Suprapubic skin (tissue), 4 donors: ENCODE data around the gene FDX1. TPM values are rescaled to one million over a fixed set of nuclear protein-coding genes. Genes with fewer than 3 reads are reported as not detected.

Experiments used
- DNase-seq, 2 donors: peaks; one replicate each; pipeline ENCODE4 v3.0.0-alpha.2; 2019; ENCODE audit warnings: low spot score in 2 of 2
- H3K27ac ChIP-seq: fragments of 200-600 bp; sonication (generic); one replicate; pipeline ENCODE4 v1.5.1; 2019
- H3K27me3 ChIP-seq: fragments of 200-600 bp; sonication (generic); one replicate; pipeline ENCODE4 v1.5.1; 2019
- H3K36me3 ChIP-seq: fragments of 200-600 bp; sonication (generic); one replicate; pipeline ENCODE4 v1.5.1; 2019
- H3K4me1 ChIP-seq: fragments of 200-600 bp; sonication (generic); one replicate; pipeline ENCODE4 v1.5.1; 2019
- H3K4me3 ChIP-seq: fragments of 200-600 bp; sonication (generic); one replicate; pipeline ENCODE4 v1.5.1; 2019; ENCODE audit warnings: mild to moderate bottlenecking
- H3K9me3 ChIP-seq: fragments of 200-600 bp; sonication (generic); one replicate; pipeline ENCODE4 v1.5.1; 2019
- EP300 ChIP-seq: sonication (generic); formaldehyde crosslinking; IDR thresholded peaks from one replicate; pipeline ENCODE4 v1.6.1; 2017; ENCODE audit warnings: antibody characterized with exemption
- POLR2A ChIP-seq, 2 donors: fragments of 450-650 bp; IDR thresholded peaks; one replicate each; pipeline ENCODE4 v1.6.1; 2017; ENCODE audit warnings: antibody characterized with exemption in 2 of 2, mild to moderate bottlenecking in 2 of 2, moderate library complexity in 2 of 2
- POLR2AphosphoS5 ChIP-seq, 3 donors: sonication (generic); formaldehyde crosslinking; IDR thresholded peaks; one replicate each; pipeline ENCODE4 v1.6.1; 2017; ENCODE audit warnings: antibody characterized with exemption in 3 of 3
- WGBS: methylation state at CpG from one replicate; pipeline ENCODE4 v1.1.5; 2018; 5-methylcytosine and 5-hydroxymethylcytosine counted together
- total RNA-seq, 4 donors: library from RNA; depleted of rRNA; stranded (reverse); fragments of >200 nt; gene quantifications; one replicate each; pipeline ENCODE4 v1.1.0, GENCODE V29; 2016
- TF ChIP-seq, protein P1 (sequence below), 2 donors: fragments of 200-600 bp in 1 of 2; fragments of 450-650 bp in 1 of 2; sonication (generic) in 1 of 2; IDR thresholded peaks; one replicate each; pipeline ENCODE4 v1.5.1; 2016 to 2019; ENCODE audit warnings: antibody characterized with exemption in 2 of 2, mild to moderate bottlenecking in 1 of 2, moderate library complexity in 1 of 2

The FDX1 gene
- total RNA-seq, 4 donors from 2014 or later, result 6.0 to 14.6 (median 8.7) TPM

DNA sequence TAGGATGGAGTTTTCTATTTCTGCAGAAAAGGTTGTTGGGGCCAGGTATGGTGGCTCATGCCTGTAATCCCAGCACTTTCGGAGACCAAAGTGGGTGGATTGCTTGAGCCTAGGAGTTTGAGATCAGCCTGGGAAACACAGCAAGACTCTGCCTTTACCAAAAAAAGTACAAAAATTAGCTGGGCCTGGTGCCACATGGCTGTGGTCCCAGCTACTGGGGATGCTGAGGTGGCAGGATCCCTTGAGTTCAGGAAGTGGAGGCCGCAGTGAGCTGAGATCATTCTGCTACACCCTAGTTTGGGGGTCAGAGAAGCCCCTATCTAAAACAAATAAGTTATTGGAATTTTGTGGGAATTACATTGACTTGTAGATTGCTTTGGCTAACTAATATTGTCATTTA is 71.7 kb downstream of the FDX1 start:
- no peaks in the 10 kb centered on the region for H3K36me3 ChIP-seq
- DNase-seq, result no peak
- no peaks in the 10 kb centered on the region for H3K9me3 ChIP-seq
- no peaks in the 10 kb centered on the region for H3K27me3 ChIP-seq
- TF ChIP-seq EP300, result no peak
- TF ChIP-seq, protein P1, sequence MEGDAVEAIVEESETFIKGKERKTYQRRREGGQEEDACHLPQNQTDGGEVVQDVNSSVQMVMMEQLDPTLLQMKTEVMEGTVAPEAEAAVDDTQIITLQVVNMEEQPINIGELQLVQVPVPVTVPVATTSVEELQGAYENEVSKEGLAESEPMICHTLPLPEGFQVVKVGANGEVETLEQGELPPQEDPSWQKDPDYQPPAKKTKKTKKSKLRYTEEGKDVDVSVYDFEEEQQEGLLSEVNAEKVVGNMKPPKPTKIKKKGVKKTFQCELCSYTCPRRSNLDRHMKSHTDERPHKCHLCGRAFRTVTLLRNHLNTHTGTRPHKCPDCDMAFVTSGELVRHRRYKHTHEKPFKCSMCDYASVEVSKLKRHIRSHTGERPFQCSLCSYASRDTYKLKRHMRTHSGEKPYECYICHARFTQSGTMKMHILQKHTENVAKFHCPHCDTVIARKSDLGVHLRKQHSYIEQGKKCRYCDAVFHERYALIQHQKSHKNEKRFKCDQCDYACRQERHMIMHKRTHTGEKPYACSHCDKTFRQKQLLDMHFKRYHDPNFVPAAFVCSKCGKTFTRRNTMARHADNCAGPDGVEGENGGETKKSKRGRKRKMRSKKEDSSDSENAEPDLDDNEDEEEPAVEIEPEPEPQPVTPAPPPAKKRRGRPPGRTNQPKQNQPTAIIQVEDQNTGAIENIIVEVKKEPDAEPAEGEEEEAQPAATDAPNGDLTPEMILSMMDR (IDR thresholded peaks at IDR 0.05), result no peak
- H3K27ac ChIP-seq, result no peak overlapping the region
- H3K4me1 ChIP-seq, result no peaks in the 10 kb centered on the region
- no peak overlapping the region for H3K4me3 ChIP-seq
- 86% methylated on average over 2 of the region's 2 CpGs for WGBS

DNA sequence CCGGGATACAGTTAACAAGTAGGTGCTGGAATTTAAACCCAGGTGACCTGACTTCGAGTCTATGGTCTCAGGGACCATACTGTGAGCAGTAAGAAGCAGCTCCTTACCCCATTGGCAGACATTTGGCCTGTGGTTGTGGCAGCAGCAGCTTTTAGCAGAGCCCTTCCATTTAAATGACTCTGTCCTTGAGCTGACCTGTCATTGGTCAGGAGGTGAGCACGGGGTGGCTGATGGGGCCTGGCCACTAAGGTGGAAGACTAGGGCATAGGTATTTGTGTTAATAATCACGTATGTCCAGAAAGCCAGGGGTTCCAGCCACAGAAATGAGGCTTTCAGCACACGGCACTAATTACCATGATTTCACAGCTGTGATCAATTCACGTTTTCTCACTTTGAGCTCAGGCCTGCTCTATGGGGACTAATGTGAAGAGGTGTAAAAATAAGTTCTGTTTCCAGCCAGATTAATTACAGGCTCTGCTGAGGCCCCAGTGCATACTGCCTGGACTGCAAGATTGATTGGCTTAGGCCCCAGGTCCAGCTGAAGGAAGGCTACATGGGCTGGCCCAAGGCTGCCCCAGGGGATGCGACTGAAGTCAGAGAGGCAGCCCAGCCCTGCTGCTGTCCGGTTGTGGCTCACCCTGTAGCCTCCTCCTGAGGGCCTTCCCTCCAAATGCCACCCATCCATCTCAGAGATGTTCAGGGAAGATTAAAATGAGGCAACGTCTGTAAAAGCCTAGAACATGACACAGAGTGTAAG is 76.0 kb downstream of the FDX1 start:
- Histone ChIP-seq H3K36me3 (no peaks in the 10 kb centered on the region), H3K4me1 (no peaks in the 10 kb centered on the region), H3K27ac (no peak overlapping the region), H3K9me3 (no peaks in the 10 kb centered on the region), H3K27me3 (no peaks in the 10 kb centered on the region), H3K4me3 (no peak overlapping the region)
- TF ChIP-seq, protein P1 (IDR thresholded peaks at IDR 0.05), result no peak
- TF ChIP-seq POLR2AphosphoS5 (IDR thresholded peaks at IDR 0.05) (no peak), EP300 (no peak), POLR2A (IDR thresholded peaks at IDR 0.05) (no peak)
- DNase-seq, result no peak
- 81% methylated on average over 9 of the region's 9 CpGs for WGBS

DNA sequence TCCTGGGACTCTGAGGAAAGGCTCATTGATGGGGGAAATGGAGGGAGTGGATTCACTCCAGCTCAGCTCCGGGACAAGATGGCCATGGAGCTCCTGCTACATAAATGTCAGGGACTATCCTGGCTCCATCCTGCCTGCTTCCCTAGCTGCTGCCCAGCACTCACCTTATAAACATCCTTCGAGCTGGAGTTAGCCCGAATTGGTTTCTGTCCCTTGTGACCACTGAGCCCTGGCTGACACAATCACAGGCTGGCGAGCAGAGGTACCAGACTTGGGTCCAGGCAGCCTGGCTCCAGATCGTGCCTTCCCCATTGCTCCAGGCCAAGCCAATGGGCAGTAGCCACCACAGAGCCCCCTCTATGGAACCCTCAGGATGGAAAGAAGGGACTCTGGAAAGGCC is 77.6 kb downstream of the FDX1 start:
- H3K27me3 ChIP-seq, result no peaks in the 10 kb centered on the region
- DNase-seq, result no peak
- 95% methylated on average over 5 of the region's 5 CpGs for WGBS
- H3K4me1 ChIP-seq, result no peaks in the 10 kb centered on the region
- no peaks in the 10 kb centered on the region for H3K36me3 ChIP-seq
- TF ChIP-seq POLR2AphosphoS5 (IDR thresholded peaks at IDR 0.05) (no peak), POLR2A (IDR thresholded peaks at IDR 0.05) (no peak), EP300 (no peak)
- TF ChIP-seq, protein P1 (IDR thresholded peaks at IDR 0.05), result no peak
- no peak overlapping the region for H3K27ac ChIP-seq
- H3K9me3 ChIP-seq, result no peaks in the 10 kb centered on the region
- no peak overlapping the region for H3K4me3 ChIP-seq

DNA sequence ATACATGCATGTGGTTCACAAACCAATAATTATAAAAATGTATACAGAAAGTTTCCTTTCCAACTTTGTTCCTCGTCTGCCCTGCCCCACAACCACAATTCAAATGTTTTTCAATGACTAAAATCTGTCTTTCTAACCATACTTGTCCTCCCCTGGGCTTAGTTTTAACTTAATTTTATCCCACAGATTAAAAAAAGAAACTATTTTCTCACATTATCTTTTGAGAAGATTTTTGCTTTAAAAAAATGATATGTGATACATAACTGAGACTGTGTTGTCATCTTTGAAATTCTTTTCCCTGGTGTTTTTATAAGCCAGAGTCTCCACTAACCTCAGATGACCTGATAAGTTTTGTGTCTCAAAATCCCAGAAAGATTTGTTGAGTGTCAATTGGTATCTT is 79.0 kb downstream of the FDX1 start:
- Histone ChIP-seq H3K27me3 (no peaks in the 10 kb centered on the region), H3K4me1 (no peaks in the 10 kb centered on the region), H3K27ac (no peak overlapping the region), H3K9me3 (no peaks in the 10 kb centered on the region), H3K36me3 (no peaks in the 10 kb centered on the region), H3K4me3 (no peak overlapping the region)
- DNase-seq, result no peak
- TF ChIP-seq, protein P1 (IDR thresholded peaks at IDR 0.05), result no peak
- no peak for TF ChIP-seq EP300
- TF ChIP-seq POLR2A (IDR thresholded peaks at IDR 0.05), result no peak
- TF ChIP-seq POLR2AphosphoS5 (IDR thresholded peaks at IDR 0.05), result no peak
- WGBS, result 64% methylated on average over 1 of the region's 1 CpG

DNA sequence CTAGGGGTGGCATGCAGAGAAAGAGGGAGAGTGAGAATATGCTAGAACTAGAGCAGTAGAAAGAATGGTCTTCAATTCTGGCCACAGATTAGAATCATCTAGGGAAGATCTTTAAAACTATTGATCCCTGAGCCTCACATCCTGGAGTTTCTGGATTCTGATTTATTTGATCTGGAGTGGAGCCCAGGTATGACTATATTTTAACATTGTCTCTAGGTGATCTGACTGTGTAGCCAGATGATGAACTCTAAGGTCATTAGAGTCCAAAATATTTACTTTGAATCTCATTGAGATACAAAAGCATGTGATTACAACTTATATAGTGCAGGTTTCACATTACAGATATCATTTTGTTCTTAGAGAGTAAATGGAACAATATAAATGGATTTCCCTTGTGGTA is 79.7 kb downstream of the FDX1 start:
- Histone ChIP-seq H3K36me3 (no peaks in the 10 kb centered on the region), H3K4me3 (no peak overlapping the region), H3K27me3 (no peaks in the 10 kb centered on the region), H3K4me1 (no peaks in the 10 kb centered on the region), H3K9me3 (no peaks in the 10 kb centered on the region), H3K27ac (no peak overlapping the region)
- DNase-seq, result no peak
- TF ChIP-seq, protein P1 (IDR thresholded peaks at IDR 0.05), result no peak
- TF ChIP-seq POLR2A (IDR thresholded peaks at IDR 0.05) (no peak), EP300 (no peak), POLR2AphosphoS5 (IDR thresholded peaks at IDR 0.05) (no peak)
